OCI-LY3 (cell line): ENCODE results near the gene C9orf50.

ENCODE experiments used
- H2AFZ ChIP-seq: fragments of 200-600, 300-600 bp; shearing (Covaris generic); 2 replicates; pipeline ENCODE4 v1.6.0; 2014; ENCODE audit warnings: antibody characterized with exemption, low read depth, low read length
- H3K27ac ChIP-seq: fragments of 200-600, 300-600 bp; sonication (generic); 2 replicates; pipeline ENCODE4 v1.5.1; 2014; ENCODE audit warnings: mild to moderate bottlenecking, low read length, moderate library complexity, mixed read lengths
- H3K27me3 ChIP-seq: fragments of 200-600, 300-600 bp; sonication (generic); 2 replicates; pipeline ENCODE4 v1.6.1; 2014; ENCODE audit warnings: low read depth, low read length, mixed read lengths
- H3K36me3 ChIP-seq: fragments of 200-600, 300-600 bp; sonication (generic); replicated peaks from 2 replicates; pipeline ENCODE3; 2014; ENCODE audit warnings: low read depth, low read length, mixed read lengths
- H3K4me1 ChIP-seq: fragments of 300-600, 200-600 bp; sonication (generic); 2 replicates; pipeline ENCODE4 v1.6.1; 2014; ENCODE audit warnings: low read length, mixed read lengths
- H3K4me2 ChIP-seq: fragments of 200-600, 300-600 bp; sonication (generic); 2 replicates; pipeline ENCODE4 v1.6.1; 2014; ENCODE audit warnings: low read length, mixed read lengths
- H3K4me3 ChIP-seq: fragments of 300-600, 200-600 bp; sonication (generic); 2 replicates; pipeline ENCODE4 v1.5.1; 2014; ENCODE audit warnings: antibody characterized with exemption, mild to moderate bottlenecking, low read length, moderate library complexity
- H3K79me2 ChIP-seq: fragments of 300-600, 200-600 bp; shearing (Covaris generic); 2 replicates; pipeline ENCODE4 v1.6.1; 2014; ENCODE audit warnings: mild to moderate bottlenecking, low read length, mixed read lengths
- H3K9ac ChIP-seq: fragments of 300-600, 200-600 bp; shearing (Covaris generic); 2 replicates; pipeline ENCODE4 v1.6.0; 2014; ENCODE audit warnings: mild to moderate bottlenecking, low read length, moderate library complexity
- H3K9me3 ChIP-seq: fragments of 200-600, 300-600 bp; shearing (Covaris generic); 2 replicates; pipeline ENCODE4 v1.6.1; 2014; ENCODE audit warnings: low read length, mixed read lengths; ENCODE audit not compliant: insufficient read depth
- H4K20me1 ChIP-seq: fragments of 200-600, 300-600 bp; sonication (generic); 2 replicates; pipeline ENCODE4 v1.6.1; 2016; ENCODE audit warnings: low read length, mixed read lengths; ENCODE audit not compliant: insufficient read depth
- EZH2phosphoT487 ChIP-seq: fragments of 200-600 bp; shearing (Covaris generic); IDR thresholded peaks from 2 replicates; pipeline ENCODE4 v1.6.1; 2018; ENCODE audit warnings: antibody characterized with exemption, mixed run types, low read depth
- TF ChIP-seq, protein P1 (sequence below): fragments of 200-600, 300-600 bp; sonication (generic); IDR thresholded peaks from 2 replicates; pipeline ENCODE4 v1.5.1; 2014; ENCODE audit warnings: antibody characterized with exemption, low read length, low read depth

C9orf50 gene

DNA sequence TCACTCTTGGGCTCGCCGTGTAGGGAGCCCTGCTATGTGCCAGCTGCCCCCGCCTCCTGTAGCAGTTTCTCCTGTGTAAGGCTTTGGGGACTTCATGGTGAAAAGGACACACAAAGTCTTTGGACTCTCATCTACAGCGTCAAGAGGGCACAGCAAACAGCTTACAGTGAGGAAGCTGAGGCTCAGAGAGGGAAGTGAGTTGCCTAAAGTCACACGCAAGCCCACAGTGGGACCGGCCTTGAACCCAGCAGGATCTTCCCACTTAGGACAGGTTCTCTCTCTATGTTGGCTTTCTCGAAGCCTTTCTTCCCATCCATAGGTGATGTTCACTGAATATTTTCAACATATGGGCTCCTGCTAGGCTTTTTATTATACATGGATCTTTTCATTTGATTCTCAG lies 34.8 kb upstream of the C9orf50 start:
- no peak overlapping the region for H3K4me3 ChIP-seq
- no peaks in the 10 kb centered on the region for H3K4me1 ChIP-seq
- H4K20me1 ChIP-seq = no peaks in the 10 kb centered on the region
- no peaks in the 10 kb centered on the region for H3K36me3 ChIP-seq
- no peaks in the 10 kb centered on the region for H3K9me3 ChIP-seq
- no peak overlapping the region for H3K27ac ChIP-seq
- no peak overlapping the region for H3K9ac ChIP-seq
- H3K79me2 ChIP-seq = no peaks in the 10 kb centered on the region
- TF ChIP-seq, protein P1, sequence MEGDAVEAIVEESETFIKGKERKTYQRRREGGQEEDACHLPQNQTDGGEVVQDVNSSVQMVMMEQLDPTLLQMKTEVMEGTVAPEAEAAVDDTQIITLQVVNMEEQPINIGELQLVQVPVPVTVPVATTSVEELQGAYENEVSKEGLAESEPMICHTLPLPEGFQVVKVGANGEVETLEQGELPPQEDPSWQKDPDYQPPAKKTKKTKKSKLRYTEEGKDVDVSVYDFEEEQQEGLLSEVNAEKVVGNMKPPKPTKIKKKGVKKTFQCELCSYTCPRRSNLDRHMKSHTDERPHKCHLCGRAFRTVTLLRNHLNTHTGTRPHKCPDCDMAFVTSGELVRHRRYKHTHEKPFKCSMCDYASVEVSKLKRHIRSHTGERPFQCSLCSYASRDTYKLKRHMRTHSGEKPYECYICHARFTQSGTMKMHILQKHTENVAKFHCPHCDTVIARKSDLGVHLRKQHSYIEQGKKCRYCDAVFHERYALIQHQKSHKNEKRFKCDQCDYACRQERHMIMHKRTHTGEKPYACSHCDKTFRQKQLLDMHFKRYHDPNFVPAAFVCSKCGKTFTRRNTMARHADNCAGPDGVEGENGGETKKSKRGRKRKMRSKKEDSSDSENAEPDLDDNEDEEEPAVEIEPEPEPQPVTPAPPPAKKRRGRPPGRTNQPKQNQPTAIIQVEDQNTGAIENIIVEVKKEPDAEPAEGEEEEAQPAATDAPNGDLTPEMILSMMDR = no peak
- H2AFZ ChIP-seq = no peak overlapping the region
- H3K27me3 ChIP-seq = no peaks in the 10 kb centered on the region
- no peak overlapping the region for H3K4me2 ChIP-seq

DNA sequence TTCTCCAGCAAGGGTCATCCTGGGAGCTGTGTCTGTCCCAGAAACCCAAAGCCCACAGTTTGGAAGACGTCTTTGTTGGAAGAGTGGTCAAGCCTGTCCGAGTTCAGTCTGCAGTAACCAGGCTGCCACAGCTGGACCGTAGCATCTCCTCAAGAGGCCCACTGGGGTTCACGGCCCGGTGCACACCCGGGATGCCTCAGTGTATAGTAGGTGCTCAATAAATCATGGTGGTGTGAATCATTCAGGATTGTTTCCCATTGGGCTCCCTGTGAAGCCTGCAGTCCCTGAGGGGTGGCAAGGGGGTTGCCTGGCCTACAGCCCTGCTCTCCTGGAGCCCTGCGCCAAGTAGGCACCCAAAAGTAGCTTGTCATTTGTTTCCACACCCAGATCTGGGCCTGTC lies 34.3 kb upstream of the C9orf50 start:
- Histone ChIP-seq H4K20me1 (no peaks in the 10 kb centered on the region), H3K9me3 (no peaks in the 10 kb centered on the region), H3K9ac (no peak overlapping the region), H3K27me3 (no peaks in the 10 kb centered on the region), H3K36me3 (no peaks in the 10 kb centered on the region), H3K79me2 (no peaks in the 10 kb centered on the region), H3K27ac (no peak overlapping the region), H2AFZ (no peak overlapping the region), H3K4me1 (no peaks in the 10 kb centered on the region), H3K4me3 (no peak overlapping the region), H3K4me2 (no peak overlapping the region)
- TF ChIP-seq, protein P1 = no peak
- no peak for TF ChIP-seq EZH2phosphoT487

DNA sequence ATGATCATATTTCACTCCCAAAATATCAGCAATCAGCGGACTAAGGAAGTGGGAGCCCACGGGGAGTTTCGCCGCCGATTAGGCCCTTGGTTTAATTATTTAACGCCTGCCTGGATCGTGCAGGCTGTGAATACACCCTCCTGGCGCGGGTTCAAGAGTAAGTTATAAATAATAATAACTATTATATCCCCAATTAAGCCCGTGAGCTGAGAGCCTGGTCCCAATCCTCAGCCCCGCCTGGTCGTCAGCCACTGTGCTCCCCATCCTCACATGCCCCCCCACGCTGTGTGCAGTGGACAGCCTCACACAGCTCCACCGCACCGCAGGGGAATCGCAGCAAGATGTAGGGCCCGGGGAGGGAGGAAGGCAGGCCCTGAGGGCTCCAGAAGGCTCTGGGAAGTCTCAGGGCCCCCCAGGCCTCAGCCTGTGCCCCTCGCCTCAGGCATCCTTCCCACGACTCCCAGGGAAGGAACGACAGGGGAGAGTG lies 33.7 kb upstream of the C9orf50 start:
- no peak for TF ChIP-seq EZH2phosphoT487
- TF ChIP-seq, protein P1 = no peak
- Histone ChIP-seq H3K27ac (no peak overlapping the region), H3K4me2 (no peak overlapping the region), H3K9ac (no peak overlapping the region), H3K27me3 (no peaks in the 10 kb centered on the region), H3K79me2 (no peaks in the 10 kb centered on the region), H4K20me1 (no peaks in the 10 kb centered on the region), H3K9me3 (no peaks in the 10 kb centered on the region), H3K36me3 (no peaks in the 10 kb centered on the region), H3K4me3 (no peak overlapping the region), H3K4me1 (no peaks in the 10 kb centered on the region), H2AFZ (no peak overlapping the region)

DNA sequence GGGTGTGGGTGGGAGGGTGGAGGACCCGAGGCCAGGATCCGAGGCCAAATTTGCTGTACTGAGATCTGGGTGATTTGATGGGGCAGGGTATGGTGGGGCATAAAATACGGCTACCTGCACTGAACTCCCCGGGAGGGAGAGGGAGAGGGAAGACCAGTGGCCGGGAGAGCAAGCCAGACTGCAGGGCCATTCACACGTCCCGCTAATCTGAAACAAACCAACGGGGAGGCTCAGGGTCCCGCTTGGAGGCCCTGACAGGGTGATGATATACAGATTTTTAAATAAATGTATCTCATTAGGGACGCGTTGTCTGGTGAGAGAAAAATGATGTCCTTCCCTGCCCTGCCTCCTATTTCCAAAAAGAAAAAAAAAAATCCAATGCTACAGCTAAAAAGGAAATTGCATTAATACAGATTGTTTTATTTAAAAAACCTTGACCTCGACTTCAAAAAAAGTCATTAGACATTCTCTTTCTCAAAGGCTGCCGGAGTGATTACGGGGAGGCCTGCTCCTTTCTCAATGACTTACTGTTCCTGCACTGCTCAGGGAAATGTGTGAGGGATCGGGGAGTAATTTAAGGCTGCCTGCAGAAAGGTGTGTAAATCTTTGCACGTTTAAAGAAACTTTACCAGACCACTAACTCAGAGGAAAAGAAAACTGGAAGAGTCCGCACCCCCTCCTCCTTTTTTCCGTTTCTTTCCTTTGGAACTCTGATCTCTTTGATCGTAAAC lies 33.1 kb upstream of the C9orf50 start:
- Histone ChIP-seq H4K20me1 (no peaks in the 10 kb centered on the region), H3K4me2 (no peak overlapping the region), H3K9me3 (no peaks in the 10 kb centered on the region), H2AFZ (no peak overlapping the region), H3K9ac (no peak overlapping the region), H3K36me3 (no peaks in the 10 kb centered on the region), H3K27me3 (no peaks in the 10 kb centered on the region), H3K4me1 (no peaks in the 10 kb centered on the region), H3K4me3 (no peak overlapping the region), H3K27ac (no peak overlapping the region), H3K79me2 (no peaks in the 10 kb centered on the region)
- no peak for TF ChIP-seq EZH2phosphoT487
- TF ChIP-seq, protein P1 = no peak
